Measurements from ENCODE around the gene BTLA. TPM values are rescaled to one million over a fixed set of nuclear protein-coding genes. Genes with fewer than 3 reads are reported as not detected.
"Not testable (repeated sequence)": the region's sequence is repeated elsewhere in the genome, so short reads cannot be mapped to it uniquely, and the experiment has no call there.

The BTLA gene
- total RNA-seq, 1 experiment from 2014 or later = not detected

DNA sequence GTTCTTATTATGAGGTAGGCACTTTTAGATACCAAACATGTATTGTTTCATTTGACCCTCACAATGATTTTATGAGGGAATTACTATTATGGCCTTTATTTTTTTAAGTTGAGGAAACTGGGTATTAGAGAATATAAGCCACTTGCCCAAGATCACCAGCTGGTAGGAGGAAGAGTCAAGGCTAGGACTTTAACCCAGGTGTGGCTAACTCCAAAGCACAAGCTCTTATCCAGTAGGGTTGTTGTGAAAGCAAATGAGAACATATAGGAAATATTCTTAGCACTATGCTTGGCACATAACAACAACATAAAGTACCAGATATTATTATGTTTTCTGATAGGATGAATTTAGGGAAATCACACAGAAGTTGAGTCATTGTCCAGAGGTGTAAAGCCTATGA lies 7.9 kb downstream of the BTLA start:
- no peak for DNase-seq (ENCODE audit: low read depth)

DNA sequence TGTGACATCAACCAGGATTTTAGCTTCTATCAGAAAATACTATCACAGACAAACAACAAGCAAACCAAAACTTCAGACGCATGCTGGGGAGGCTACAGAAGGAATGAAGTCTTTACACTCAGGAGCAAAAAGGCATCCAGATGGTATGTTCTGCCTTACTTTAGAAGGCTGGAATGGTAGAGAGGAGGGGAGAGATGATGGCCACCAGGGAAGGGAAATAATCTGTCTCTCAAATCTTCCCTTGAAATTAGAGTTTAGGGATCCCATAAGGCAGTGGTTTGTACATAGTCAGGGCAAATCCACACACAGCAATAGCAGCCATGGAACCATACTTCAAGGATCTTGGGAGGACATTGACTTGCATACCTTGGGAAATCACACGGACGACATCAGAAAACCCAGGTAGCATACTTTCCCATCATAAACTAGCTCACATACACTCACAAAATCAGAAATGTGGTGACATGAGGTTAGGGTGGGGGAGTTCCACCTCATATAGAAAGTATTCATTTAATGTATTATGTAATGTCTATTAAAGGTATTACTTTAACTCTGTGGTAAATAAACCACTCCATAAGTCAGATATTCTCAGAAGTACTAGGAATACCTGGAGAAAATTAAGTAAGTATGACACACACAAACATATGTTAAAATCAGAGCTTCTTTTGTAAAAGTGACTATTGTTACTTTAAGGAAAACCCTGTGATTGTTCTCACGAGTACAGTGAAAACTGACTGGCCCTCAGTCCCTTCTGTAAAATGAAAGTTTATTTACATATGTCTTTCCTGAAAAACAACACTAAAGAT lies 9.4 kb downstream of the BTLA start:
- DNase-seq (ENCODE audit: low read depth) = no peak

DNA sequence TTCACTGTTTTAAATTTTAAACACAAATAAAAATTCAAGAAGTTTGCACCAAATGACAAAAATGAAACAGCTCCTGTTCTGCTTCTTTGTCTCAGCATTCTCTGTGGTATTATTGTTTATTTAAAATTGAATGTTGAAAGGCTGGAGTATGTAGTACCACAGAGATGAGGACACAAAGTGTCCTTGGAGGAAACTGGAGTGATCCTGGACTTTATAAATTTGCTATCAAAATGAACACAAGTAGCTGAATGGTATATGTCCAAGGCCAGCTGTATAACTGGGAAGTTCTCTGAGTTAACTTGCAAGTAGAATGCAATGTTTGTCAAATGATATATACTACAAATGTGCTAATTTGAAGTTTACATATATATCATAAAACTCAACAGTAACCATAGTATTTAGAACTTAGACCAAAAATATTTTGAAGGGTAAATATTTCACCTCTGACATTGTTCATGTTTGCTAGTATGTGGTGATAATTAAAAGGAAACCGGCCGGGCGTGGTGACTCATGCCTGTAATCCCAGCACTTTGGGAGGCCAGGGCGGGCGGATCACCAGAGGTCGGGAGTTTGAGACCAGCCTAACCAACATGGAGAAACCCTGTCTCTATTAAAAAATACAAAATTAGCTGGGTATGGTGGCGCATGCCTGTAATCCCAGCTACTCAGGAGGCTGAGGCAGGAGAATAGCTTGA lies 12.3 kb downstream of the BTLA start:
- DNase-seq (ENCODE audit: low read depth) = peak; percentile 58

DNA sequence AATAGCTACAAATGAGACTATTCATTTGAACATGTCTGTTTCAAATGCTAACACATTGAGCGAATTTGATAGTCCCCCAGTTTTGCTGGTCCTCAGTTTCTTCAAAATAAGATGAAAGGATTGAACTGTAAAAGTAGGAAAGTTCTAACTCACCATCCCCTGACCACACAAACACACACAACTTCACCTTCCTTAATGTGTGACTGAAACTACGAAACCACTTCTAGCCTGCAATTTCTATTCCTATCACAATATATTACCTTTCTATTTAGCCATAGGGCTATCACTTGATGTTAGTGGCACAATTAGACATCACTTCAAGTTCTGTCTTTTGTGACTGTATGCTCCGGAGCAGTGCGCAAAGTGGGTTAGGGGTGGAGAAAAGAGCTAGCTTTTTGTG lies 14.9 kb downstream of the BTLA start:
- no peak for DNase-seq (ENCODE audit: low read depth)

DNA sequence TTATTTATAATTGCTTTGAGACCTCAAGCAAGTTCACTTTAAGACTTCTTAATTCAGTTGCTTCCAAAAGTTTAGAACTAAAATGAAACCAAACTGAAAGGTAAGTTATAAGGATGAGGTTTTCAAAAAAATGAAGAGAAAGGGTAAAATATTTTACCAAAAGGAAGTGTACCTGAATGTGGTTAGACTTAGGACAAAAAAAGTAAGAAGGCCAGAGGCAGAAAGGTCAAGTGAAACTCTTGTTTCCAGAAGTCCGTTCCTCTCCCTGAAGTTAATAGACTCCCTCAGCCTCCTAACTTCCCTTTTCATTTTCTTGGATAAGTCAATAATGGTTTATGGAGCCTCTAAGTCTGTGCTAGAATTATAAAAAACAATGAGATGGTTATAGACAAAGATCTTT lies 16.6 kb downstream of the BTLA start:
- no peak for DNase-seq (ENCODE audit: low read depth)

DNA sequence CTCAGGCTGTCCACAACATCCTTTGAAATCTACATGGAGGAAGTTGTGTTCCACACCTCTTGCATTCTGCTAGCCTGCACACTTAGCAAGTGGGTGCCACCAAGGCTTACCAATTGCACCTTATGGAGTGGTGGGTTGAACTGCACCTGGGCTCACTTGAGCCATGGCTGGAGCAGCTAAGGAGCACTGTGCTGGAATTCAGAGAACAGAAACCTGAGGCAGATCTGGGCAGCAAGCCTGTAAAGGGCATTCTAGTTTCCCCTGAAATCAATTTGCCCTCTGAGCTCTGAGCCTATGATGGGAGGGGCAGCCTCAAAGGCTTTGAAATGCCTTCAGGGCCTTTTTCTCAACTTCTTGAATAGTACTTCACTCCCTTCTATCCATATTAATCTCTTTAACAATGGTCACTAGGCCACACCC lies 18.0 kb downstream of the BTLA start:
- DNase-seq (ENCODE audit: low read depth) = no peak

DNA sequence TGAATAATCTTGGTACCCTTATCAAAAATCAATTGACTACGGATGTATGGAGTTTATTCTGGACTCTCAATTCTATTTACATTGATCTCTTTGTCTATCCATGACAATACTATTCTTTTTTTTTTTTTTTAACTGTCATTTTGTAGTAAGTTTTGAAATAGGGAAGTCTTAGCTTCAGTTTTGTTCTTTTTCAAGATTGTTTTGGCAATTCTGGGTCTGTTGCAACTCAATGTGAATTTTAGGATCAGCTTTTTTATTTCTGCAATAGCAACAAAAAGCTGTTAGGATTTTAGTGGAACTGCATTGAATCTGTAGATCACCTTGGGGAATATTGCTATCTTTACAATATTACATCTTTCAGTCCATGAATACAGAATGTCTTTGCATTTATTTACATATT lies 21.4 kb downstream of the BTLA start:
- DNase-seq (ENCODE audit: low read depth) = no peak

DNA sequence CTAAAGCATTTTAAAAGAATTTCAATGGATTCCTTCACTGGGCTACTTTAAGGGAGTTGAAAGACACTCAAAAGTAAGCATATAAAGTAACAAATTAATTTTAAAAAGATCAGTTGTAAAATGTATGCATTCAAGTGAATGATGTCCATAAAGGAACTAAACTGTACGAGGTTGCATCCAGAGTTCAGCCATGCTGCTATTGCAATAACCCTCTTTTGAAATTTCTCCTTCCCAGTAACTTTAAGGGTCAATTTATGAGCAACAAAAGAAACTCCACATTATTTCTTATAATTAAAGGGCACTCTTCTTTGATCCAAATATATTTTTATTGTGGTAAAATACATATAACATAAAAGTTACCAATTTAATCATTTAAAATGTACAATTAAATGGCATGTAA lies 22.9 kb downstream of the BTLA start:
- DNase-seq (ENCODE audit: low read depth) = no peak

DNA sequence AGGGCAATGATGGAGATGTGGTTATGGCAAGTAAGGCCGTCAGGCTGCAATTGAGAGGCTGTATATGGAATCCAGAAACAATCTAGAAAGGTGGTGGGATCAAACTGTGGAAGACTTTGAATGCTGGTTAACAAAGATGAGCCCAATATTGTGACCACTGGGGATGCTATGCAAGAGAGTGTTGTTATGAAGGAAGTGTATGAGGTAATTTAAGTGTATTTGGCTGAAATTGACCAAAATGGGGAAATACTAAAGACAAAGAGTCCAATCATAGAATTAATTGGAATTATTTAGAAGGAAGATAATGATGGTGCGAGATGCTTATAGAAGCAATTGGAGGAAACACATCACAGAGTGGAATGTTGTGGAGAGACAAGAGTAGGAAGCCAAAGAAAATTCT lies 24.5 kb downstream of the BTLA start:
- no peak for DNase-seq (ENCODE audit: low read depth)

DNA sequence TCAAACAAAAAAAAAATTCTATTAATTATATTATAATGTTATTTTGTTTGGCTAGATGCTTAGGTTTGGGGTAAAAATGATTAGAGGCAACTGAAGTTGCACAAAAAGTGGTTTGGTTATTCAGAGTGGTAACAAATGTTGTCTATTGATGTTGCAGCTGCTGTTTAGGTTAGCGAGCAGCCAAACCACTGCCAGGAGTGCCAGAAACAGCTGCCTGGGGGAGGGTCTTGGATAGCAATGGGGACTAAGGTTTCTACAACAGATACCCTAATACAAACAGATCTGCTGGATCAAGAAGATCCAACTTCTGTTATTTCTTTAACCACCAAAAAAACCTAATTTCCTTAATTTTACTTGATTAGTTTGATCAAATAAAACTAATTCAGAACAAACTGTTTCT lies 26.6 kb downstream of the BTLA start:
- no peak for DNase-seq (ENCODE audit: low read depth)

DNA sequence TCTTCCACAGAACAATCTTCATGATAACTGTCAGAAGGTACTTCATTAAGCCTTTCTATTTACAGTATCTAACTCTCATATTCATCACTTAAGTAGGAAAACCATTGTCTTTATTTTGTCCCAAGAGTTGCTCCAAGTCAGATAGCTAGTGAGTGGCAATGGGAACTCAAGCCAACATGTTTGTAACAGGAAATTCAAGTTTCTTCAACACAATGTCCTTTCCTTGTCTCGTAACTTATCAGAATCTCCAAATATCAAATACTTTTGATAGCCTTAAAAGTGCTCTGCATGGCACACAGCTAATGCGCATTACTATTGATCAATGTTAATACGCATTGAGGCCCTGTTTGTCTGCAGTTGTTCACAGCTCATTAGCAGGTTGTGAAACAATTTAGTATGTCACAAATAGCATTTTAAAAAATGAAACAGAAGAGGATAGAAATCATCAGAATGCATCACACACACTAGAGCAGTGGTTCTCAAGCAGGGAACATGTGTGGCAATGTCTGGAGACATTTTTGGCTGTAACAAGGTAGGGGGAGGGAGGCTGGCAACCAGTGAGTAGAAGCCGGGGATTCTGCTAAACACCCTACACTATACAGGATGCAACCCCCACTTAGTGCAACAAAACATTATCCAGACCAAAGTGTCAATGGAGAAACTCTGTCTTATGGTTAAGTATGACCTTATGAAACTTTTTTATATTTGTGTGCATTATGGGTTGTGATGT lies 27.5 kb downstream of the BTLA start:
- DNase-seq (ENCODE audit: low read depth) = no peak

DNA sequence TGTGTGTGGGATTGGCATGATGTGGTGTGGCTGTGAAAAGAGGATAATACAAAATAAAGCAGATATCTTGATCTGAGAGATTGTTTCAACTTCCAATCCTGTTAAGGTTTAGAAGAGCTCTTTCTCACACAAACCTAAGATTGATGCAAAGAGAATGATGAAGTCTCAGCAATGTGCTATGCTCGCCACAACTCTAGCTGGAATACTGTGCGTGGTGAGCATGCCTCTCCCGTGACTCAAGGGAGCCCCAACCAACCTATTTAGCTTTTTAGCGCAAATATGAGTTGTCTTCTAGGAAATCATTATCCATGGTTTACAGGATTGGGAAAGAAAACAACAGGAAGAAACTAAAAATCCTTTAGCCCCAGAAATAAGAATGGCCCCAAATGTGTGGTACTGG lies 28.5 kb downstream of the BTLA start:
- peak; percentile 76 for DNase-seq (ENCODE audit: low read depth)

DNA sequence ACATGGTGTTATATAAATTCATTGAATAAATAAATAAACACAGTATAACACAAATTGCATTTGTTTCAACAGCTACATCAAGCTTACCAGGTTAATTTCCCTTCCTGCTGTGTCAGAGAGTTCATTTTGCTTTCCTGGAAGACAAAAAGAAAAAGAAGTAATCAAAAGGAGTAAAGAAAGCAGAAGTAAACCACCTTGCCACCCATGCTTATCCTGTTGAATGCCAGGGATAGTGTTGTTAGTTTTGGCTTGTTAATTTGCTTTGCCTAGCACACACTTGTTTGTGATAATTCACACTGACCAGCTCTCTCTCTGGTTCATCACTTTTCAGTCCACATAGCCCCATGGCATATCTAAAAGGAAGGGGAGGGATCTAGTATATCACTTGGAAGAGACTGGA lies 29.6 kb downstream of the BTLA start:
- no peak for DNase-seq (ENCODE audit: low read depth)

DNA sequence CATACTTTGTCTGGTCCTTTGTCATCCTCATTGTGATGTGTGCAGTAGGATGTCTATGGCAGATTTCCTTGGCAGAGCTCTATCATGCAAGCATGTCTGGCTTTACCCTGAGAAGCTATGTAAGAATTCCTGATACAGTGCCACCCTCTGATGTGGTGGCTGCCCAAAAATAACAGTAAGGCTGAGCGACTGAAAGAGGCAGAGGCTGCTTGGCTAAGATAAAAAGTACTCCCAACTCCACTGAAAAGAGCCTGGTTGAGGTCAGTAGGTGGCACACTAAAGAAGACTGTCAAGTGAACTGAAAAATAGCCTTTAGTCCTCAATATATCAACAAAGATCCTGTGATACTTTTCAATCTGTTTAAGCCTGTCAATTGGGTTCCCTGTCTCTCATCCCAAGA lies 31.7 kb downstream of the BTLA start:
- DNase-seq (ENCODE audit: low read depth) = no peak

DNA sequence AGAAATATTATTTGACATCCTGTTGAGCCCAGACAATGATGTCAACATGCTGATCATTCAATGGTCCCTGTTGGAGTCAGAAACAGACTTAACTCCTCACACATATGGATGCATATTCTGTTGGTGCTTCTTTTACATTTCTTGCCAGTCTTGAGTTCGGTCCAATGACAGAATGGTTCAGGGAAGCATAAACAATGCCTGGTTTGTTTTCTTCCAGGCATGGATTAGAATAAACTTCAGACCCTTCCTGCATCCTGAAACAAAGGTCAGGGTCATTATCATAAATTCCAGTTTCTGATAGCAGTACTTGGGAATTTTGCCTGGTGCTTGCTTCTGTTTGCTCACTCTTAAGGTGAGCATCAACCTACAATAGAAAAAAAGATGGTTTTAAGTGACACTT lies 33.3 kb downstream of the BTLA start:
- no peak for DNase-seq (ENCODE audit: low read depth)

DNA sequence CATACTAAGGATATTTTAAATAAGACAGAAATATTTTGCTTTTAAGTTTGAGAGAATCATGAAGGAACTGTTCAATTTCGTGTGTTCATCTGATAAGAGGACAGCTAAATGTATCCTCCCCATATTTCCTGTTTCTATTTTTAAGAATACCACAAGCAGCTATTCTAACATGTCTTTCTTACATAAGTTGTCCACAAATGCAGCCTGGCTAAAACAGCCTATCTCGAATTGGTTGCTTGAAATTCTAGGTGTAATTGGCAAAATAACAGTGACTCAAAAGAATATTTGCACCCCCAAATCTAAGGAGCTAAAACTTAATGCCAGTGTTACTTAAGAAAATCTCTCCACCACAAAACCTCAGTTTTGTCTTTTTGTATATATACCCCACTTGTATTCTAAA lies 35.0 kb downstream of the BTLA start:
- no peak for DNase-seq (ENCODE audit: low read depth)

DNA sequence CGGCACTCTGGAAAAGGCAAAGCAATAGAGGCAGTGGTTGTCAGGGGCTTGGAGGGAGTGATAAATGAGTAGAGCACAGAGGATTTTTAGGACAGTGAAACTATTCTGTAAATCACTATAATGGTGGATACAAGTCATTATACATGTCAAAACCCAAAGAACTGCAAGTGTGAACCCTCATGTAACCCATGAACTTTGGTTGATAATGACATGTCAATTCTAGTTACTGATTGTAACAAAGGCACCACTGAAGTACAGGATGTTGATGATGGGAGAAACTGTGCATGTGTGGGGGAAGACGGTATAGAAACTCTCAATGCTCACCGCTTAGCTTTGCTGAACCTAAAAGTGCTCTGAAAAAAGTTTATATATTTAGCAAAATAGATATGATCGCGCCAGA lies 36.0 kb downstream of the BTLA start:
- DNase-seq (ENCODE audit: low read depth) = no peak

DNA sequence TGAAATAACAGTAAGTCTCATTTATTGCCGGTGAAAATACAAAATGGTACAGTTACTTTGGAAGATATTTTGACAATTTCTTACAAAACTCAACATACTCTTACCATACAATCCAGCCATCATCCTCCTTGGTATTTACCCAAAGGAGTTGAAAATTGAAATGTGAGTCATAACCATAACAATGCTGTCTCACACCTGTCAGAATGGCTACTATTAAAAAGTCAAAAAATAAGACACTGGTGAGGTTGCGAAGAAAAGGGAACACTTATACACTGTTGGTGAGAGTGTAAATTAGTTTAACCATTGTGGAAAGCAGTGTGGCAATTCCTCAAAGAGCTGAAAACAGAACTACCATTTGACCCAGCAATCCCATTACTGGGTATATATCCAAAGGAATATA lies 37.5 kb downstream of the BTLA start:
- not testable (repeated sequence) for DNase-seq (ENCODE audit: low read depth)

DNA sequence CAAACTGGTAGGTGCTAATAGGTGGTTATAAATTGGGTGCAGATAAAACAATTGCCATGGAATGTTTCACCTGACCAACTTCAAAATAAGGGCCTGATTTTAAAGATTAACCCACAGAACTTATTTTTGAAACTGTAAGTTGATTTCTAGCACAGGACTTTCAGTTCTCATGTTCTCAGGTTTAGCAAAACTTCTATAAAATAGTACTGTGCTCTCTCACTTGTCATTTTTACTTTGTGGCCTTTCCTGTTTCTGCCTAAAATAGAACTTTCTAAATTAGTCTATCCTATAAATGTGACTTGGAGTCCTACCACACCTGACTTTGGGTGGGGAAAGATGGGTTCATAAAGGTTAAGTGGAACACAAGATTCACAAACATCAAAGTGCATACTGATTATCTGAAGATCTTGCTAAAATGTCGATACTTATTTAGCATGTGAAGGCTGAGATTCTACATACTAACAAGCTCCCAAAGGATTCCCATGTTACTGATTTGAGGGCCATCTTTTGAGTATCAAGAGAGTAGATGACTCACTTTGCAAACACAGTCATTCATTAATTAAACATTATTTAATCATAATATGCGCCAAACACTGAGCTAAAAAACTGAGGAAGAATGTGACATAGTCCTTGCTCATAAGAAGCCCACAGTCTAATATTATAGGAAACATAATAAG lies 38.6 kb downstream of the BTLA start:
- no peak for DNase-seq (ENCODE audit: low read depth)

DNA sequence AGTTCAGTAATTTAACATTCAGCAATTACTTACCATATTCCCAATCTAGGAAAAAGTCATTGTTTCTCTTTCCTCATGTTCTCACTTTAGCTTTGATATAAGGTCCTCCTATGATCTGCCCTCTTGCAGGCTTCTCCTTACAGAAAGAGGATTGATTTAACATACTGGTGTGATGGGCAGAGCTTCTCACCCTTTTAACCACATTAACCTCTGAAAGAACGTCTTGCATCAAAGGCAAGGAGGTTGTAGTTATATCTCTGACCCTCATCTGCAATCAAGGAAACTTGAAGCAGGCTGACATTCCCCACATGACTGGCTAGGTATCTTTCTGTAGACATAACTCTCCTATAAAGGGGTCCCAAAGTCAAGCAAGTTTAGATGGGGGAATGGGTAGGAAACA lies 39.5 kb downstream of the BTLA start:
- DNase-seq (ENCODE audit: low read depth) = no peak

DNA sequence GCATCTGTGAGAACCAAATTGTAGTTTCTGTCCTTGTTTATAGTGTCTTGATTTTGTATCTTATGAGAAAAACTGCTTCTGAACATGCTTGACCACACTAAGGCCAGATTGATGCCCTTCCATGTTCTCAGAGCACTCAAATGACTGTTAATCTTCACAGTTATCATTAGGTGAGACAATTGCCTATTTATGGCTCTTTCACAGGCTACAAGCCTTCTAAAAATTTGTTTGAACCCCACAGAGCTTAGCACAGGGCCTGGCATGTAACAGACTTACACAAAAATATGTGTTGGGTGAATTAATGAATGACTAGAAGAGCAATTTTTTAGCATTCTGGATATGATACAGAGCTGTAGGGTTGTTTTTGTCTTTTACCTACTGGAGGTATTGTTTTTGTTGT lies 43.1 kb downstream of the BTLA start:
- no peak for DNase-seq (ENCODE audit: low read depth)

DNA sequence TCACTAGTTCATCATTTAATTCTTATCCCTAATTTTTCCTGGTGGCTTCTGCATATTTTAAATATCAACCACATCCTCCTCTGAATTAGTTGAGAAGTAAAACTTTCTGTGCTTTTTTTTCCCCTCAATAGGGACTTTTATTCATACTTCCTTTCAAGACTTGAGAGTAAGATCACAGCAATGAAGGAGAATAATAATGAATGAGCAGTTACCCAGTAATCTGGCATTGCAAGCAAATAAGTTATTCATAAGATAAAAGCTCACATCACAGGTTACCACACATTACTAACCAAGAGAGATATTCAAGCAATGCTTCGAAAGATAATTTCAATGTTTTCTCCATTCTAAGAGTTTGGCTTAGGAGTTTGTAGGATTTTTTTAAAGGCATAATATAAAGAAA lies 50.3 kb downstream of the BTLA start:
- no peak for DNase-seq (ENCODE audit: low read depth)

Data from M059J (cell line).